ENCODE results near the gene RPS6KB2.

DNA sequence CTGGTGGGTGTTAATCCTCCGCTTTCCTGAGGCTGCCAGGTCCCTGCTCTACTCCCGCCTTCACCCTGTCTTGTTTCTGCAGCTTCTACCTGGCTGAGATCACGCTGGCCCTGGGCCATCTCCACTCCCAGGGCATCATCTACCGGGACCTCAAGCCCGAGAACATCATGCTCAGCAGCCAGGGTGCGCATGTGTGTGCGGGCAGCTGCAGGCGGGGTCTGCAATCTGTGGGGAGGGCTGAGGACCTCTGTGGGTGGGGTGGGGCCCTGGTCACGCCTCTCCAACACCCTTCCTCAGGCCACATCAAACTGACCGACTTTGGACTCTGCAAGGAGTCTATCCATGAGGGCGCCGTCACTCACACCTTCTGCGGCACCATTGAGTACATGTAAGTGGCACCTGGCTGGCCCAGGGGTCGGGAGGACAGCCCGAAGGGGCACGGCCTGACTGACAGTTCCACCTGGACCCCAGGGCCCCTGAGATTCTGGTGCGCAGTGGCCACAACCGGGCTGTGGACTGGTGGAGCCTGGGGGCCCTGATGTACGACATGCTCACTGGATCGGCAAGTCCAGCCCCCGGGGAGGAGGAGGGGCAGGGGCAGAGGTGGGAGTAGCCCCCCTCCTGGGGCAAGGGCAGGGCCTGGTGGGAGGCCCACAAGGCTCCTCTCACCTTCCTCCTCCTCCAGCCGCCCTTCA, 4.5 kb downstream of the RPS6KB2 start:
- TF ChIP-seq, protein P1, sequence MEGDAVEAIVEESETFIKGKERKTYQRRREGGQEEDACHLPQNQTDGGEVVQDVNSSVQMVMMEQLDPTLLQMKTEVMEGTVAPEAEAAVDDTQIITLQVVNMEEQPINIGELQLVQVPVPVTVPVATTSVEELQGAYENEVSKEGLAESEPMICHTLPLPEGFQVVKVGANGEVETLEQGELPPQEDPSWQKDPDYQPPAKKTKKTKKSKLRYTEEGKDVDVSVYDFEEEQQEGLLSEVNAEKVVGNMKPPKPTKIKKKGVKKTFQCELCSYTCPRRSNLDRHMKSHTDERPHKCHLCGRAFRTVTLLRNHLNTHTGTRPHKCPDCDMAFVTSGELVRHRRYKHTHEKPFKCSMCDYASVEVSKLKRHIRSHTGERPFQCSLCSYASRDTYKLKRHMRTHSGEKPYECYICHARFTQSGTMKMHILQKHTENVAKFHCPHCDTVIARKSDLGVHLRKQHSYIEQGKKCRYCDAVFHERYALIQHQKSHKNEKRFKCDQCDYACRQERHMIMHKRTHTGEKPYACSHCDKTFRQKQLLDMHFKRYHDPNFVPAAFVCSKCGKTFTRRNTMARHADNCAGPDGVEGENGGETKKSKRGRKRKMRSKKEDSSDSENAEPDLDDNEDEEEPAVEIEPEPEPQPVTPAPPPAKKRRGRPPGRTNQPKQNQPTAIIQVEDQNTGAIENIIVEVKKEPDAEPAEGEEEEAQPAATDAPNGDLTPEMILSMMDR (IDR thresholded peaks at IDR 0.05 in 8 of 11, conservative IDR thresholded peaks at IDR 0.05 in 3 of 11) = no peak
- TF ChIP-seq POLR2A (IDR thresholded peaks at IDR 0.05) = no peak

All from spleen (tissue), 7 donors.